ENCODE measurements around the gene SEMA3G.
A peak's percentile ranks its signal among the peaks of the same experiment; 100 is the strongest.

Gene SEMA3G

DNA sequence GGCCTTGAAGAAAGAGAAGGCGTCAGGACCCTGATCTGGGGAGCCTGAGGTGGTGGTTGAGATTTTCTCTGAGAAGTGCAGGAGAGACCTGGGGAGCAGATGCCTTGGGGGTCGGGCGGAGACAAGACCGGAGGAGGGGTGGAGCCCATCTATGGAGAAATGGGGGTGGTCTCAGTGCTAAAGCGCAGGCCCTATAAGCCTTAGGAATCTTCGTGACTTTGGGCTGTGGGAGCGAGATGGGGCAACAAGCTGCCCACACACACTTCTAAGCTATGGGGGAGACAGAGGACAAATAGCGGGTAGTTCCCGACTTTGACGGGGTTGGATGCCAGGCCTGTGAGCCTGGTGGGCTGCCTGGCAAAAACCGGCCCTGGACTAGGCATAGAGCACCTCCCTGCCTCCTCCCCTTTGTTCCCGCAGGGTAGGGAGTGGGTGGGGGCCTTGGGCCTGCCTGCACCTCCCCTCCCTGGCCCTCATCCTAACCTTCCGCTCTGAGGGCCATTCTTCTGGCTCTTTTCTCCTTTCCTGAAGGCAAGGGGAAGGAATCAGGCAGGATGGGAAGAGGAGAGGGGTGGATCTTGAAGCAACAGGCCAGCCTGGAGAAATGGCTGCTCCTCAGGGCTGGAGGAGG, 11.4 kb upstream of the SEMA3G start:
- TF ChIP-seq, protein P1, sequence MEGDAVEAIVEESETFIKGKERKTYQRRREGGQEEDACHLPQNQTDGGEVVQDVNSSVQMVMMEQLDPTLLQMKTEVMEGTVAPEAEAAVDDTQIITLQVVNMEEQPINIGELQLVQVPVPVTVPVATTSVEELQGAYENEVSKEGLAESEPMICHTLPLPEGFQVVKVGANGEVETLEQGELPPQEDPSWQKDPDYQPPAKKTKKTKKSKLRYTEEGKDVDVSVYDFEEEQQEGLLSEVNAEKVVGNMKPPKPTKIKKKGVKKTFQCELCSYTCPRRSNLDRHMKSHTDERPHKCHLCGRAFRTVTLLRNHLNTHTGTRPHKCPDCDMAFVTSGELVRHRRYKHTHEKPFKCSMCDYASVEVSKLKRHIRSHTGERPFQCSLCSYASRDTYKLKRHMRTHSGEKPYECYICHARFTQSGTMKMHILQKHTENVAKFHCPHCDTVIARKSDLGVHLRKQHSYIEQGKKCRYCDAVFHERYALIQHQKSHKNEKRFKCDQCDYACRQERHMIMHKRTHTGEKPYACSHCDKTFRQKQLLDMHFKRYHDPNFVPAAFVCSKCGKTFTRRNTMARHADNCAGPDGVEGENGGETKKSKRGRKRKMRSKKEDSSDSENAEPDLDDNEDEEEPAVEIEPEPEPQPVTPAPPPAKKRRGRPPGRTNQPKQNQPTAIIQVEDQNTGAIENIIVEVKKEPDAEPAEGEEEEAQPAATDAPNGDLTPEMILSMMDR (conservative IDR thresholded peaks at IDR 0.05; ENCODE audit: low read depth, low read length): no peak
- peak; percentile 16 for DNase-seq (ENCODE audit: low read depth)
- H3K4me3 ChIP-seq (ENCODE audit: low read depth, low read length): peak overlapping the region; percentile 81

- peak within 1 kb of the TSS; percentile 81 for H3K4me3 ChIP-seq (ENCODE audit: low read depth, low read length)
- TF ChIP-seq, protein P1 (conservative IDR thresholded peaks at IDR 0.05; ENCODE audit: low read depth, low read length): no peak
- peak; percentile 60 for DNase-seq (ENCODE audit: low read depth)
Observed at GRCh38 chr3:52455283-52456168, 10.6 kb upstream of the SEMA3G start, which contains the start of gene NISCH. Gene NISCH, plus strand, starts transcription at chr3:52455604. Its CDS starts 38 bp downstream, at chr3:52455642.

DNA sequence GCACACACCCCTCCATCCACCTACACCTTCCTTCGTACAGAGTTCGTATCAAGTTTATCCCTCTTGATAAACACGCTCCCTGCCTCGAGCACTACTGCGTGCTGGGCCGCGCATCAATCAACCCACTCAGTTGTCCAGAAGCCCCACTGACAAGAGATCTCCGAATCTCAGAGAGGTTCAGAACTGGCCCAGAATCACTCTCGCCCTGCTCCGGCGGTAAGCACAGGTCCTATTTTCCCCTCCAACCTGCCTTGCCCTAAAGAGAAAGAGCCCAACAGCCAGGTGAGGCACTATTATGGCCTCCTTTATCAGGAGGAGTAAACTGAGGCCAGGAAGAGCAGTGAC, 10.0 kb upstream of the SEMA3G start:
- TF ChIP-seq, protein P1 (conservative IDR thresholded peaks at IDR 0.05; ENCODE audit: low read depth, low read length): no peak
- DNase-seq (ENCODE audit: low read depth): no peak
- H3K4me3 ChIP-seq (ENCODE audit: low read depth, low read length): peak overlapping the region; percentile 81

DNA sequence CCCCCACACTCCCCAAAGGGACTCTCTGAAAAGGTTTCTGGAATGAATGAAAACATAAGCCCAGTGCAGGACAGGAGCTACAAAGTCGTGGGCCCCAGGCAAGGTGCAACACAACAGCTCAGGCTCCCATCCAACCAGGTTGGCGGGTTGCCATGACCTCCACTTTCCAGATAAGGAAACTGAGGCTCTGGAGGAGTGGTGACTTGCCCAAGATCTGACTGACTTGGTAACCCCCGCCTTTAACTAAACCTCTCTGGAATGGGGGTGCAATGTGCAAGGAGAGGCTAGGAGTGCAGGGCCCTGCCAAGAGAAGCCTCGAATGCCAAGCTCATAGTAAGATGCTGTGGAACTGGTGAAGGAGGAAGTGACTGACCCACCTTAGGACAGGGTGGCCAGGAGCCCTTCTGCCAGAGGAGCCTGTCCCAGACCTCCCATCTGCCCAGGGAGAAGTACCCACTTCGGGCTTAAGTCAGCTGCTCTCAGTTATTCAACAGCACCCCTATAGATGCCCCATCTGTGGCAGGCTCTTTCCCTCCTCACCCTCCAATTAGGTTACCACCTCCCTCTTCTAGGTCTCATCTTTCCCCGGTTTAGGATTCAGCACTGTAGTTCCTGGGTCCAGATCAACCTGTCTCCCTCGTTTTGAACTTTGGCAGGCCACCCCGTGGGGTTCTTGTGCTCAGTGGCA, 9.5 kb upstream of the SEMA3G start:
- no peak overlapping the region for H3K4me3 ChIP-seq (ENCODE audit: low read depth, low read length)
- TF ChIP-seq, protein P1 (conservative IDR thresholded peaks at IDR 0.05; ENCODE audit: low read depth, low read length): no peak
- DNase-seq (ENCODE audit: low read depth): no peak

GRCh38 chr3:52453496-52454249, 8.8 kb upstream of the SEMA3G start, which contains the start of gene TNNC1:
Gene TNNC1, minus strand, starts transcription at chr3:52454041. Its CDS starts 26 bp downstream, at chr3:52454015.
- TF ChIP-seq, protein P1 (conservative IDR thresholded peaks at IDR 0.05; ENCODE audit: low read depth, low read length): no peak
- no peak for DNase-seq (ENCODE audit: low read depth)
- H3K4me3 ChIP-seq (ENCODE audit: low read depth, low read length): no peak within 1 kb of the TSS

- TF ChIP-seq, protein P1 (conservative IDR thresholded peaks at IDR 0.05; ENCODE audit: low read depth, low read length): no peak
- no peak for DNase-seq (ENCODE audit: low read depth)
- no peak overlapping the region for H3K4me3 ChIP-seq (ENCODE audit: low read depth, low read length)
Observed at GRCh38 chr3:52452570-52453221, 7.8 kb upstream of the SEMA3G start.
